BLaER1 treated with 17β-estradiol and CSF1 and Interleukin-3, amounts not matched to agents 10 nM and 100 nM (cell line): Measurements from ENCODE around the gene RASA1.
A peak's percentile ranks its signal among the peaks of the same experiment; 100 is the strongest.

Experiments
- H3K27ac ChIP-seq, 11 experiments: shearing (Covaris generic); formaldehyde crosslinking; 2 replicates each; pipeline ENCODE4 v1.8.1; 2022
- H3K27me3 ChIP-seq, 11 experiments: shearing (Covaris generic); formaldehyde crosslinking; 2 replicates each; pipeline ENCODE4 v1.8.1; 2022
- H3K36me3 ChIP-seq, 11 experiments: shearing (Covaris generic); formaldehyde crosslinking; 2 replicates each; pipeline ENCODE4 v1.8.1; 2022
- H3K4me1 ChIP-seq, 10 experiments: shearing (Covaris generic); formaldehyde crosslinking; 2 replicates each; pipeline ENCODE4 v1.8.1; 2022
- H3K4me2 ChIP-seq, 11 experiments: shearing (Covaris generic); formaldehyde crosslinking; 2 replicates each; pipeline ENCODE4 v1.8.1; 2022
- H3K4me3 ChIP-seq, 10 experiments: shearing (Covaris generic); formaldehyde crosslinking; 2 replicates each; pipeline ENCODE4 v1.8.1; 2022
- H3K9ac ChIP-seq, 11 experiments: shearing (Covaris generic); formaldehyde crosslinking; 2 replicates each; pipeline ENCODE4 v1.8.1; 2022
- H3K9me3 ChIP-seq, 11 experiments: shearing (Covaris generic); formaldehyde crosslinking; replicated peaks in 1 of 11; 2 replicates each; pipeline ENCODE4 v1.8.1; 2022
- H4K20me1 ChIP-seq, 11 experiments: shearing (Covaris generic); formaldehyde crosslinking; 2 replicates each; pipeline ENCODE4 v1.8.1; 2022
- Cebpa-rat ChIP-seq, 11 experiments: shearing (Covaris generic); IDR thresholded peaks; 2 replicates each; pipeline ENCODE4 v1.8.1; 2022

The RASA1 gene

GRCh38 chr5:87322381-87322780 is 54.7 kb downstream of the RASA1 start:
- peaks cover 3 to 90% (median 56%) of the 10 kb centered on the region in 11 experiments; a peak in 19 of 22 replicates for H4K20me1 ChIP-seq

GRCh38 chr5:87327998-87328397 is 60.3 kb downstream of the RASA1 start:
- TF ChIP-seq Cebpa-rat (IDR thresholded peaks at IDR 0.05) = no peak

More at GRCh38 chr5:87322381-87322780, 54.7 kb downstream of the RASA1 start:
- Histone ChIP-seq H3K27ac (no peak overlapping the region), H3K4me2 (no peak overlapping the region), H3K9me3 (peaks cover 22 to 32% (median 29%) of the 10 kb centered on the region in 11 experiments), H3K9ac (no peak overlapping the region), H3K27me3 (no peaks in the 10 kb centered on the region), H3K4me1 (peaks cover 0 to 36% (median 0%) of the 10 kb centered on the region in 10 experiments; a peak in 4 of 20 replicates), H3K36me3 (peaks cover 29 to 75% (median 44%) of the 10 kb centered on the region in 11 experiments), H3K4me3 (no peak overlapping the region)
- no peak for TF ChIP-seq Cebpa-rat (IDR thresholded peaks at IDR 0.05)

GRCh38 chr5:87329114-87329513 is 61.4 kb downstream of the RASA1 start:
- H4K20me1 ChIP-seq = peaks cover 8 to 73% (median 33%) of the 10 kb centered on the region in 11 experiments; a peak in 17 of 22 replicates
- no peak overlapping the region for H3K4me2 ChIP-seq
- H3K4me3 ChIP-seq = no peak overlapping the region
- H3K27me3 ChIP-seq = no peaks in the 10 kb centered on the region
- H3K27ac ChIP-seq = no peak overlapping the region
- peaks cover 5 to 55% (median 25%) of the 10 kb centered on the region in 11 experiments; a peak in 21 of 22 replicates for H3K36me3 ChIP-seq
- no peak overlapping the region for H3K9ac ChIP-seq
- peaks cover 0 to 13% (median 0%) of the 10 kb centered on the region in 10 experiments; a peak in 4 of 20 replicates for H3K4me1 ChIP-seq
- TF ChIP-seq Cebpa-rat (IDR thresholded peaks at IDR 0.05) = no peak
- H3K9me3 ChIP-seq = no peaks in the 10 kb centered on the region

More at GRCh38 chr5:87327998-87328397, 60.3 kb downstream of the RASA1 start:
- peaks cover 8 to 80% (median 41%) of the 10 kb centered on the region in 11 experiments; a peak in 19 of 22 replicates for H4K20me1 ChIP-seq
- H3K9me3 ChIP-seq = no peaks in the 10 kb centered on the region
- H3K4me1 ChIP-seq = peaks cover 0 to 10% (median 0%) of the 10 kb centered on the region in 10 experiments; a peak in 1 of 20 replicates
- H3K27me3 ChIP-seq = no peaks in the 10 kb centered on the region
- no peak overlapping the region for H3K9ac ChIP-seq
- H3K4me2 ChIP-seq = no peak overlapping the region
- H3K27ac ChIP-seq = no peak overlapping the region; a peak in 1 of 22 replicates
- H3K4me3 ChIP-seq = no peak overlapping the region
- peaks cover 0 to 46% (median 15%) of the 10 kb centered on the region in 11 experiments; a peak in 15 of 22 replicates for H3K36me3 ChIP-seq

GRCh38 chr5:87339986-87340385 is 72.3 kb downstream of the RASA1 start:
- H3K27ac ChIP-seq = peak overlapping the region in 1 of 11 experiments; percentile 37; a peak in 1 of 22 replicates
- no peaks in the 10 kb centered on the region for H3K27me3 ChIP-seq
- peaks cover 0 to 25% (median 0%) of the 10 kb centered on the region in 11 experiments; a peak in 4 of 22 replicates for H4K20me1 ChIP-seq
- TF ChIP-seq Cebpa-rat (IDR thresholded peaks at IDR 0.05) = no peak
- peaks cover 0 to 8% (median 7%) of the 10 kb centered on the region in 11 experiments; a peak in 9 of 22 replicates for H3K9me3 ChIP-seq
- no peak overlapping the region for H3K9ac ChIP-seq
- peaks cover 6 to 16% (median 12%) of the 10 kb centered on the region in 10 experiments; a peak in 16 of 20 replicates for H3K4me1 ChIP-seq
- H3K36me3 ChIP-seq = peaks cover 56 to 85% (median 69%) of the 10 kb centered on the region in 11 experiments
- H3K4me2 ChIP-seq = peak overlapping the region in 6 of 11 experiments; percentile 32 to 65 (median 53); a peak in 8 of 22 replicates
- no peak overlapping the region for H3K4me3 ChIP-seq

- Histone ChIP-seq H3K9ac (peak overlapping the region in 1 of 11 experiments; percentile 29; a peak in 1 of 22 replicates), H3K27me3 (no peaks in the 10 kb centered on the region), H3K27ac (peak overlapping the region in 6 of 11 experiments; percentile 6 to 44 (median 26); a peak in 4 of 22 replicates), H3K36me3 (peaks cover 49 to 85% (median 67%) of the 10 kb centered on the region in 11 experiments), H3K4me1 (peaks cover 6 to 14% (median 12%) of the 10 kb centered on the region in 10 experiments; a peak in 16 of 20 replicates), H3K4me3 (no peak overlapping the region), H3K9me3 (peaks cover 0 to 8% (median 7%) of the 10 kb centered on the region in 11 experiments; a peak in 9 of 22 replicates), H3K4me2 (peak overlapping the region; percentile 25 to 65 (median 40); a peak in 19 of 22 replicates), H4K20me1 (peaks cover 0 to 19% (median 0%) of the 10 kb centered on the region in 11 experiments; a peak in 3 of 22 replicates)
- TF ChIP-seq Cebpa-rat (IDR thresholded peaks at IDR 0.05) = no peak
Measured at GRCh38 chr5:87340716-87341115, 73.0 kb downstream of the RASA1 start.

GRCh38 chr5:87347272-87347671 is 79.6 kb downstream of the RASA1 start:
- H3K4me1 ChIP-seq = peaks cover 0 to 8% (median 0%) of the 10 kb centered on the region in 10 experiments; a peak in 1 of 20 replicates
- H3K9ac ChIP-seq = no peak overlapping the region
- peaks cover 24 to 81% (median 45%) of the 10 kb centered on the region in 11 experiments for H3K36me3 ChIP-seq
- H3K9me3 ChIP-seq = peaks cover 0 to 8% (median 7%) of the 10 kb centered on the region in 11 experiments; a peak in 9 of 22 replicates
- H3K27me3 ChIP-seq = no peaks in the 10 kb centered on the region
- no peak for TF ChIP-seq Cebpa-rat (IDR thresholded peaks at IDR 0.05)
- H4K20me1 ChIP-seq = peaks cover 0 to 14% (median 0%) of the 10 kb centered on the region in 11 experiments; a peak in 3 of 22 replicates
- H3K4me2 ChIP-seq = no peak overlapping the region
- no peak overlapping the region for H3K4me3 ChIP-seq
- no peak overlapping the region for H3K27ac ChIP-seq

- no peaks in the 10 kb centered on the region for H3K27me3 ChIP-seq
- H3K4me2 ChIP-seq = no peak overlapping the region
- peaks cover 0 to 14% (median 0%) of the 10 kb centered on the region in 11 experiments; a peak in 3 of 22 replicates for H4K20me1 ChIP-seq
- H3K4me1 ChIP-seq = peaks cover 0 to 8% (median 0%) of the 10 kb centered on the region in 10 experiments; a peak in 1 of 20 replicates
- no peak overlapping the region for H3K9ac ChIP-seq
- H3K9me3 ChIP-seq = peaks cover 0 to 8% (median 7%) of the 10 kb centered on the region in 11 experiments; a peak in 9 of 22 replicates
- no peak overlapping the region for H3K27ac ChIP-seq
- peaks cover 20 to 80% (median 39%) of the 10 kb centered on the region in 11 experiments for H3K36me3 ChIP-seq
- no peak for TF ChIP-seq Cebpa-rat (IDR thresholded peaks at IDR 0.05)
- H3K4me3 ChIP-seq = no peak overlapping the region
Measured at GRCh38 chr5:87347841-87348240, 80.2 kb downstream of the RASA1 start.

- Histone ChIP-seq H3K27me3 (no peaks in the 10 kb centered on the region), H3K36me3 (peaks cover 39 to 93% (median 65%) of the 10 kb centered on the region in 11 experiments), H3K9ac (no peak overlapping the region), H3K4me3 (no peak overlapping the region), H3K4me1 (no peaks in the 10 kb centered on the region), H4K20me1 (no peaks in the 10 kb centered on the region), H3K9me3 (peaks cover 0 to 18% (median 10%) of the 10 kb centered on the region in 11 experiments; a peak in 12 of 22 replicates), H3K4me2 (no peak overlapping the region), H3K27ac (no peak overlapping the region)
- TF ChIP-seq Cebpa-rat (IDR thresholded peaks at IDR 0.05) = no peak
Measured at GRCh38 chr5:87354496-87354895, 86.8 kb downstream of the RASA1 start.

GRCh38 chr5:87359106-87359505 is 91.4 kb downstream of the RASA1 start:
- Histone ChIP-seq H3K9ac (no peak overlapping the region), H3K36me3 (peaks cover 49 to 100% (median 82%) of the 10 kb centered on the region in 11 experiments), H3K4me2 (no peak overlapping the region), H3K27ac (no peak overlapping the region), H4K20me1 (peaks cover 0 to 7% (median 0%) of the 10 kb centered on the region in 11 experiments; a peak in 2 of 22 replicates), H3K4me1 (0 out of 20 replicates have a peak, but pooled peaks cover 0 to 10% (median 0%) of the 10 kb centered on the region in 10 experiments), H3K9me3 (peaks cover 0 to 18% (median 10%) of the 10 kb centered on the region in 11 experiments; a peak in 12 of 22 replicates), H3K4me3 (no peak overlapping the region), H3K27me3 (no peaks in the 10 kb centered on the region)
- TF ChIP-seq Cebpa-rat (IDR thresholded peaks at IDR 0.05) = no peak
